Fibroblast of the aortic adventitia (primary cell): ENCODE results near the gene ZNF14. TPM values are rescaled to one million over a fixed set of nuclear protein-coding genes. Genes with fewer than 3 reads are reported as not detected.
"Not testable (repeated sequence)": the region's sequence is repeated elsewhere in the genome, so short reads cannot be mapped to it uniquely, and the experiment has no call there.

Source experiments
- DNase-seq: peaks from one replicate; pipeline ENCODE4 v3.0.0-alpha.2; 2010; ENCODE audit warnings: low read depth
- H3K4me3 ChIP-seq: 2 replicates; pipeline ENCODE4 v1.5.1; 2011; ENCODE audit warnings: low read depth, mild to moderate bottlenecking, control low read depth, low read length, moderate library complexity
- CTCF ChIP-seq: IDR thresholded peaks from 2 replicates; pipeline ENCODE4 v1.5.1; 2011; ENCODE audit warnings: mild to moderate bottlenecking, low read length, control low read depth, inconsistent platforms; ENCODE audit not compliant: insufficient read depth
- total RNA-seq: library from RNA; depleted of rRNA; stranded (reverse); fragments of >200 nt; gene quantifications from 2 replicates; pipeline ENCODE4 v1.2.3, GENCODE V29; 2012; ENCODE audit warnings: low replicate concordance

The ZNF14 gene
- total RNA-seq, 1 donor, result 4.6 TPM

GRCh38 chr19:19668230-19669012 is 64.5 kb downstream of the ZNF14 start, which contains the start of gene ZNF101:
Gene ZNF101, plus strand, starts transcription at chr19:19668839. Its CDS starts 125 bp downstream, at chr19:19668964.
- peak within 1 kb of the TSS; percentile 87 for H3K4me3 ChIP-seq
- peak; percentile 85 for DNase-seq
- TF ChIP-seq CTCF, result no peak

GRCh38 chr19:19665420-19665948 is 67.4 kb downstream of the ZNF14 start:
- DNase-seq, H3K4me3 ChIP-seq: not testable (repeated sequence)

GRCh38 chr19:19663256-19664120 is 69.4 kb downstream of the ZNF14 start, which contains the start of gene ATP13A1:
Gene ATP13A1, minus strand, starts transcription at chr19:19663676. Its CDS starts 10 bp downstream, at chr19:19663666.
- peak; percentile 98 for DNase-seq
- peak within 1 kb of the TSS; percentile 99 for H3K4me3 ChIP-seq
- peak; percentile 6 for TF ChIP-seq CTCF

- DNase-seq, result no peak
- no peak for TF ChIP-seq CTCF
Measured at GRCh38 chr19:19662871-19663255, 70.0 kb downstream of the ZNF14 start.

GRCh38 chr19:19662344-19662743 is 70.6 kb downstream of the ZNF14 start:
- peak overlapping the region; percentile 99 for H3K4me3 ChIP-seq
- no peak for TF ChIP-seq CTCF
- DNase-seq, result no peak

More at GRCh38 chr19:19662871-19663255, 70.0 kb downstream of the ZNF14 start:
- peak overlapping the region; percentile 99 for H3K4me3 ChIP-seq

GRCh38 chr19:19661675-19662251 is 71.1 kb downstream of the ZNF14 start:
- no peak for TF ChIP-seq CTCF
- peak overlapping the region; percentile 99 for H3K4me3 ChIP-seq

More at GRCh38 chr19:19661675-19662251, 71.1 kb downstream of the ZNF14 start:
- no peak for DNase-seq
